Loucy (cell line): ENCODE data around the gene AFF3.

Experiments used
- H2AFZ ChIP-seq: fragments of 200-600 bp; sonication (generic); 2 replicates; pipeline ENCODE4 v1.6.0; 2016; ENCODE audit warnings: antibody characterized with exemption, mild to moderate bottlenecking, low read length, moderate library complexity
- H3F3A ChIP-seq: fragments of 200-600 bp; 2 replicates; pipeline ENCODE4 v1.6.0; 2016; ENCODE audit warnings: antibody characterized with exemption, low read depth, mild to moderate bottlenecking
- H3K27me3 ChIP-seq: fragments of 200-600 bp; sonication (generic); 2 replicates; pipeline ENCODE4 v1.6.1; 2014; ENCODE audit warnings: low read length, mild to moderate bottlenecking; ENCODE audit not compliant: insufficient read depth, poor library complexity, severe bottlenecking
- H3K36me3 ChIP-seq: fragments of 200-600 bp; sonication (generic); 2 replicates; pipeline ENCODE4 v1.6.1; 2016; ENCODE audit warnings: low read length; ENCODE audit not compliant: insufficient read depth
- H3K4me1 ChIP-seq: fragments of 200-600 bp; sonication (generic); 2 replicates; pipeline ENCODE4 v1.5.1; 2014; ENCODE audit warnings: low read length, mild to moderate bottlenecking; ENCODE audit not compliant: insufficient read depth, poor library complexity, severe bottlenecking
- H3K4me2 ChIP-seq: fragments of 200-600 bp; sonication (generic); 2 replicates; pipeline ENCODE4 v1.6.0; 2014; ENCODE audit warnings: antibody characterized with exemption, low read length, low read depth, mild to moderate bottlenecking; ENCODE audit not compliant: poor library complexity, severe bottlenecking
- H3K4me3 ChIP-seq: fragments of 200-600 bp; sonication (generic); 2 replicates; pipeline ENCODE4 v1.5.1; 2014; ENCODE audit warnings: low read length, mild to moderate bottlenecking, mixed read lengths; ENCODE audit not compliant: poor library complexity, severe bottlenecking
- H3K79me2 ChIP-seq: fragments of 200-600 bp; sonication (generic); 2 replicates; pipeline ENCODE4 v1.6.1; 2014; ENCODE audit warnings: low read length; ENCODE audit not compliant: insufficient read depth
- H3K9ac ChIP-seq: fragments of 200-600 bp; sonication (generic); 2 replicates; pipeline ENCODE4 v1.6.0; 2014; ENCODE audit warnings: mild to moderate bottlenecking, low read depth, low read length, moderate library complexity; ENCODE audit not compliant: poor library complexity, severe bottlenecking
- H3K9me2 ChIP-seq: fragments of 200-600 bp; sonication (generic); replicated peaks from 2 replicates; pipeline ENCODE4 v1.6.1; 2016; ENCODE audit warnings: low read depth, low read length, mixed read lengths
- H3K9me3 ChIP-seq: fragments of 200-600 bp; sonication (generic); 2 replicates; pipeline ENCODE4 v1.6.1; 2014; ENCODE audit warnings: mild to moderate bottlenecking, antibody characterized with exemption, low read length, low read depth; ENCODE audit not compliant: insufficient read depth
- H4K20me1 ChIP-seq: fragments of 200-600 bp; sonication (generic); 2 replicates; pipeline ENCODE4 v1.6.0; 2014; ENCODE audit warnings: antibody characterized with exemption, low read length, mild to moderate bottlenecking; ENCODE audit not compliant: insufficient read depth, poor library complexity, severe bottlenecking
- CTCF ChIP-seq: fragments of 200-600 bp; sonication (generic); conservative IDR thresholded peaks from 2 replicates; pipeline ENCODE4 v1.5.1; 2014; ENCODE audit warnings: mild to moderate bottlenecking, antibody characterized with exemption, low read length
- EZH2phosphoT487 ChIP-seq: fragments of 200-600 bp; IDR thresholded peaks from 2 replicates; pipeline ENCODE4 v1.6.1; 2018; ENCODE audit warnings: antibody characterized with exemption, mild to moderate bottlenecking, moderate library complexity, borderline replicate concordance

AFF3 gene

GRCh38 chr2:100066856-100067255 is 75.5 kb downstream of the AFF3 start:
- peaks cover 59% of the 10 kb centered on the region for H3K4me1 ChIP-seq
- H3K9ac ChIP-seq: no peak overlapping the region
- H3F3A ChIP-seq: 0 out of 2 replicates have a peak, but pooled peaks cover 3% of the 10 kb centered on the region
- no peaks in the 10 kb centered on the region for H3K36me3 ChIP-seq
- no peaks in the 10 kb centered on the region for H3K9me2 ChIP-seq
- H4K20me1 ChIP-seq: no peaks in the 10 kb centered on the region
- H3K9me3 ChIP-seq: no peaks in the 10 kb centered on the region
- H3K79me2 ChIP-seq: no peaks in the 10 kb centered on the region
- no peak overlapping the region for H2AFZ ChIP-seq
- H3K4me3 ChIP-seq: no peak overlapping the region
- TF ChIP-seq EZH2phosphoT487 (no peak), CTCF (no peak)
- H3K4me2 ChIP-seq: peak overlapping the region; percentile 1
- H3K27me3 ChIP-seq: no peaks in the 10 kb centered on the region

GRCh38 chr2:100066246-100066645 is 76.1 kb downstream of the AFF3 start:
- Histone ChIP-seq H3K9ac (no peak overlapping the region), H3K4me2 (no peak overlapping the region), H2AFZ (no peak overlapping the region), H3K27me3 (no peaks in the 10 kb centered on the region), H3F3A (0 out of 2 replicates have a peak, but pooled peaks cover 3% of the 10 kb centered on the region), H3K36me3 (no peaks in the 10 kb centered on the region), H3K79me2 (no peaks in the 10 kb centered on the region), H3K9me3 (no peaks in the 10 kb centered on the region), H3K4me1 (peaks cover 54% of the 10 kb centered on the region), H3K9me2 (no peaks in the 10 kb centered on the region), H4K20me1 (no peaks in the 10 kb centered on the region), H3K4me3 (no peak overlapping the region)
- TF ChIP-seq CTCF (no peak), EZH2phosphoT487 (no peak)

- 0 out of 2 replicates have a peak, but pooled peaks cover 3% of the 10 kb centered on the region for H3F3A ChIP-seq
- H3K9me2 ChIP-seq: no peaks in the 10 kb centered on the region
- no peak overlapping the region for H2AFZ ChIP-seq
- H3K9ac ChIP-seq: no peak overlapping the region
- H3K9me3 ChIP-seq: no peaks in the 10 kb centered on the region
- TF ChIP-seq CTCF: no peak
- TF ChIP-seq EZH2phosphoT487: no peak
- no peak overlapping the region for H3K4me2 ChIP-seq
- H3K27me3 ChIP-seq: no peaks in the 10 kb centered on the region
- H3K36me3 ChIP-seq: no peaks in the 10 kb centered on the region
- no peaks in the 10 kb centered on the region for H4K20me1 ChIP-seq
- H3K79me2 ChIP-seq: no peaks in the 10 kb centered on the region
- no peak overlapping the region for H3K4me3 ChIP-seq
- peaks cover 53% of the 10 kb centered on the region for H3K4me1 ChIP-seq
Measured at GRCh38 chr2:100064592-100065428, 77.6 kb downstream of the AFF3 start.
